GM21526 (cell line): ENCODE data around the gene MINDY4B.

Source experiments
- ATAC-seq: cut with Tn5 transposase; IDR thresholded peaks from one replicate; pipeline ENCODE4 v1.9.1; 2021; ENCODE audit warnings: moderate library complexity; ENCODE audit not compliant: unreplicated experiment, low FRiP score

The MINDY4B gene

DNA sequence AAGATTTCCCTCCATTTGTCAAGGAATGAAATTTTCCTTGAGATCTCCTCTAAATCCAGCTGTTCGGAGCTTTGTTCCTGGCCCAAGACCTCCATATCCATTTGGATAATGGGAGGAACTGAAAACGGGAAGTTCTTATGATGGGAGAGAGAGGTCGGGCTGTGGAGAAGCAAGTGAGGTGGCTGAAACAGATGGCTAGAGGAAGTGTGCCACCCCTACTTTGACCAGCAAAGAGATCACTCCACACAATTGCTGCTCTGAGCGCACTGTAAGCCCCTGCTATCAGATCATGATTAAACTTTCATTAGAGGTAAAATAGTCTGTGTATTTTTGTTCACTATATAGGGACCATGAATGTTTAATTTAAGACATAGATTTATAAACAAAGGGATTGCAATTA is at the start of gene MINDY4B:
Gene MINDY4B (minus strand): TSS at position 101 of the 400 bp plus-strand sequence. CDS start 0 bp downstream, at position 101.
- ATAC-seq, result no peak

DNA sequence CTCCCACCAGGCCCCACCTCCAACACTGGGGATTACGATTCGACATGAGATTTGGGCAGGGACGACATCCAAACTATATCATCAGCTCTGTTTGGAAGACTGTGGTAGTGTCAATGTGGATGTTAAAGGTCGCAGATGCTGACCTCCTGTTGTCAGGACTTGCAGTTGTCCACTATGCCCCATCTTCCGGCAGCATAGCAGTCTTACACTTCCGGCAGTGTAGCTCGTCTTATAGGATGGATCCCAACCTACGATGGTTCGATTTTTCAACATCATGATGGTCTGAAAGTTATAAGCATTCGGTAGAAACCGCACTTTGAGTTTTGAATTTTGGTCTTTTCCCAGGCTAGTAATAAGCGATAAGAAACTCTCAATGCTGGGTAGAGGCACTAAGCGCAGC is 46.7 kb upstream of the MINDY4B start:
- ATAC-seq, result no peak

DNA sequence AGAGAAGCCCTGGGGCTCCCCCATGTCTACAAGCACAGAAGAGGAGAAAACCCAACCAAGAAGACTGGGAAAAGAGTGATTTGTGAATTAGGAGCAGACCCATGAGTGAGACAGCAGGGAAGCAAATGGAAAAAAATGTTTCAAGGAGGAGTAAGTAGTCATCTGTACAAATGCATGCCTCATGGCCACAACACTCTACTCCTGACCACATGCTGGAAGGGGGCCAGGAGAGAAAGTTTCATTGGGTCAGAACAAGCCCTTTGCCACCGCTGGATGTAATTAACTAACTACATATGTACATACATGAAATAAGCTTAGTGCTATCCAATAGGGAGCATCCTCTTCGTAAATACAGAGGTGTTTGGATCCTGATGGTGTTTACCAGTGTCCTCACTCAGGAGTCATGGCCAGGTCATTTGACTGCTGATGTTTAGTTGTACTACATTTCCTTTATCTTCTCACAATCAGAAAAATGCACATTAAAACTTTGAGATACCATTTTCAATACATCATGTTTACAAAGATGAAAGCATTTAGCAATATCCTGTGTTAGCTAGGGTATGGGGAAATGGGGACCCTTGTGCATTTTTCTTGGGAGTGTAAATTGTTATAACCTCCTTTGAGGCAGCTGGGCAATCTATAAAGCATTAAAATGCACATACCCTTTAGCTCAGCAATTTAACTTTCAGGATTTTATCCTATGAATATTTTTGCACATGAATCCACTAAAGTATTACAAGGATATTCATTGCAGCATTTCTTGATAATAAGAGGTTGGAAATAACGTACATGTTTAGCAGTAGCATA is 40.2 kb upstream of the MINDY4B start:
- ATAC-seq, result no peak

DNA sequence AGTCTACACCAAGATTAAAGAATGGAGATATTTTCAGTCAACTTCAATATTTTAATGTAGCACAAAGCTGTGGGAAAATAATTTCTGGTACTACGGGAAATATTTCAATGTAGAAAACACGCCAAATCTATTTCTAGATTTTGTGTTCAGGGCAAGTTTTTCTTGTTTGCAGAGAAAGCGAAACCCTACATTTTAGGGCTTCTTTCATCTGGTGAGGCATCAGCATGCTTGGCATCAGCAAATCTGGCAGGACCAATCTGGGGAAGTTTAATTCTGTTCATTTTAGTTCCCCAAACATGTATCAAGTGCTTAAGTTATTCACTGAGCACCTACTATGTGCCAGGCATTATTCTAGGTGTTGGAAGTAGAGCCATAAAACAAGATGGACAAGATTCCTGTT is 37.0 kb upstream of the MINDY4B start:
- no peak for ATAC-seq

DNA sequence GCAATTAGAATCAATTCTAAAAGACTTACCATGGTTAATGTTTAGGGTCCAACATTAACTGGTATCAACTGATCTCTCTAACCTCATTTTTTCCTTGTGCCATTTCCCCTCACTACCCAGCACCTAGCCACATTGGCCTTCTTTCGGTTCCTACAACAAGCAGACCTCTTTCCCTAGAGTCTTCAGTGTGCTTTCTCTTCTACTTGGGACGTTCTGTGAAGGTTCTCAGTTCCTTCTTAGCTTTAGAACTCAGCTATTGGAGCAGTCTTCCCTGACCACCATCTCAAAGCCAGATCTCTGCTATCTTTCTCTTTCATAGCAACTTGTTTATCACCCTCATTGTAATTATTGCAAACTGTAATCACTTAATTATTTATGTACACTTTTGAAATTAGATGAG is 31.5 kb upstream of the MINDY4B start:
- peak; percentile 85 for ATAC-seq

DNA sequence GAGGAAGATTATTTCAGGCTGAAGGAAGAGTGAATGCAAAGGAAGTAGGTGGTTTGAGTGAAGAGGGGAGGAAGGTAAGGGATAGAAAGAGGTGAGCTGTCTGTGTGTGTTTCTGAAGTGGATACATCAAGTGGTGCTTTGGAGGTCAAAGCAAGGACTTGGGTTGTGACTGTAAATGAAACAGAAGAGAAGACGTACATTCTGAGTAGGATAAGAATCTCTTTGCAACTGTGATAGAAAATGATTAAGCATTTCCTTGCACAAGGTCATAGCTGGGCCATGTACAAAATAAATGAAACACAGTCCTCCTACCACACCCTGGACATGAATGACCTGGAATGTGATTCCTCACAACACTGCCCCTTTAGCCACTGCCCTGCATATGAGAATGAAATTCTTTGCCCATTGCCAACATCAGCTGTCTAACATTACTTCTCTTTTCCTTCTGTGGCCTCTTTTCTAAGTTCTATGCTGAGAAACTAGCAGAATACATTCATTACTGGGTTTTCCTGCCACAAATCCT is 28.3 kb upstream of the MINDY4B start:
- no peak for ATAC-seq

DNA sequence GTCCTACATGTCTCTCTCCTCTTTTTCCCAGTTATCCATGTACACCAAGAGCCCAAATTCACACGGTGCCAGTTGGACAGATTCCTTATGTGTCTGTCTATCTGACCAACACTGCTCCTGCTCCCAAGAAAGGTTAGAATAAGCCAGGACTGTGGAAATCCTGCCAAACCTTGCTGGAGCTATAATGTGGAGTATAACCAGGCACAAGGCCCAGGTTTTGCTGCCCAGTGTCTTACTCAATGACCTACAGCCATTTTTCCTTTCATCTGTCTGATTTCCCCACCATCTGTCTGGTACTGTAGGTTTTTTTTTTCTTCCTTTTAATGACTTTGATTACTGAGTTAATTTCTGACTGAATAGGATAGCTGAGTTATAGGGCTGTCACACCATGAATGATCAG is 26.5 kb upstream of the MINDY4B start:
- no peak for ATAC-seq

DNA sequence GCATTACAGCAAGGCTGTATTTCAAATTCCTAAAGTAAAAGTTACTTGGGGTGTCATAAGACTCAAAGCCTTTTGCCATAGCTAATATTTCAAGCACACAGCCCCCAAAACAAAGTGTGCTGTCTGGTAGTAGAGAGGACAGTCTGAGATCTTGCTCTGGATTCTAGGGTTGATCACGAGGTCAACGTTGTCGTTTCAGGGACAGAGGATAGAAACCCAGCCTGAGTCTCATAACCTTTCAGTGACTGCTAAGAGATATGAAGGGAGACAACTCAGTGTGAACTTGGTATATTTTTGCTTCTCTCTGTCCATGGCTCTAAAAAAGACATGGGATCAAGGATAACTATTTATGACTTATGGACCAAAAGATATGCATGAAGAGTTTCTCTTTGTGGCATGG is 25.6 kb upstream of the MINDY4B start:
- no peak for ATAC-seq

DNA sequence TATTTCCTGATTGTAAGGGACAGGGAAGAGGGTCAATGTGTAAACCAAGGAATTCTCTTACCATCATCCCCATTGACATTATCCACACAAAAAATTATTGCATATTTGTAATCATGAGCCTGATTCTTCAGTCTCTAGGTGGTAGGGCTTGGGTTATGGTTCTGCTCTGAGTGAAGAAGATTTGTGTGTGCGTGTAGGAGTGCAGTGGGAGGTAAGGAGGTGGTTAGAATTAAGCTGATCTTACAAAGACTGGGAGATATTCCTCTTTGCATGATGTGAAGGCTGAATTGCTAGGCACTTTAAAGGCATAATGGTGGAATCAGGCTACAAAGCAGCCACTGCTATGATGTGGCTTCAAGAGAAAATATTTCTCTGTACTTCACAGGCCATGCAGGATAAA is 23.0 kb upstream of the MINDY4B start:
- ATAC-seq, result no peak

DNA sequence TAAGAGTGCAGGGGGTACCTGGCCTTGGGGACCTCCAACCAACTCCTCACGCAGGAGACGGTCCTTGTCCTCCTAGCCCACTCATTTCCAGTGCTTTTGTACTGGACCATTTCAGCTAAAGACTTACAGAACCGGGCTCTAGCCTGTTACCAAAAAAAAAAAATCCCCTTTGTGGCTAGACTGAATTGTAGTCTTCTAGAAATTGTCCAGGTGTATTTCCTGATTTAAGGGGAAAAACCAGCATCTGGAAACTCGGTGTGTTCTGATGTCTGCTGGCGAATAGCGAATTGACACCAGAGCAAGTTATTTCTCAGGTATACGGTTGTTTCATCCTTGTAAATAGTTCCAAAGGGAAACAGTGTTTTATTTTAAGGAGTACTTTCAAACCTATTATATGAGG is 21.1 kb upstream of the MINDY4B start:
- no peak for ATAC-seq

DNA sequence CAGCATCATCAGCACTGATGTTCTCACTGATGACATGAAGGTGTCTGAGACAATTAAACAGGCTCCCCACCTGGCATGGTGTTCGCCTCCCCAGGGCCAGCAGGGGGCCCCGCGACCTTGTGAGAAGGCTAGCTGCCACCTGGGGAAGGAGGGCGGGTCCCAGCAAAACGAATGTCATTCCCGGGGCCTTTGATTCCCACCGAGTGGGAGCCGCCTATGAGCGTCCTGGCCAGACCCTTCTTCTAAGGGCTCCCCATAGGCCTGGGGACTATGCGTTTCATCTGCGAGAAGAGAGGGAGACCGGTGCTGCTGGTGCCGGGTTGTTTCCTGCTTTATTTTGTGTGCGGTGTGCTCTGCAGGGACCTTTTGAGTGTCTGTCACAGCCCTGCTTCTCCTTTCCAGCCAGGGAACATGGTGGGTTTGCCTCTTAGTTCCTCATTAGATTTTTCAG is 20.5 kb upstream of the MINDY4B start:
- peak; percentile 94 for ATAC-seq

DNA sequence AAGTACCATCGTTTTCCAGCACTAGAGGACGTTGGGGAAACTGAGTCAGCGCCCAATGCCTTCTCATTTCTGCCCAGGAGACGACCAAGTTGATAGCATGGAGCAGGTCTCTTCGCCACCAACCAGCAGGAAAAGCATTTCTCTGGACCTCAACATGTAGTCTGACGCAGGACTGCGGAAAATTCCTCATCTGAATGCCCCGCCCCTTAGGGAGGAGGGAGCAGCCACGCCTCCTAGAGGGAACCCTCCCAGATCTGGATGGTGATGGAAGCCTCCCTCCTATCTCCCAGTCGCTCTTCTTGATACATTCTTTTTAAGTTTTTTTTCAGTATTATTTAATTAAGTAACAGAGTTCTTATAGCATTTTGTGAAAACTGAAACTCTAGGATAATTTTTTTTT is 17.4 kb upstream of the MINDY4B start:
- ATAC-seq, result no peak

DNA sequence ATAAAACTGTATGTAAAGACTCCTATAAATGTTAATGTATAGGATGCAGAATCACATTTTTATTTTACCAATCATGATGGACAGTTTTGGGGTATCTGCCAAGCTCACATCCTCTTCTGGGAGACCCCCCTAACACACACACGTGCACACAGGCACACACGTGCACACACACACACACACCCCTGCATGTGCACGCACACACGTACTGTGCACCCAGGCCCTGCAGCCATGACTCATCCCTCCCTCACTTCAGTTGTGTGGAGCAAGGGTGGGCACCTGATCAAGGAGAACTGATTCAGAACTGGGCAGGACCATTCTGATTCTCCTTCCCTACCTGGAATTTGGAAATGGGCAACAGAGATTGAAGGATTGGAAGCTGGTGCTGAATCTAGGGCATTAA is 16.0 kb upstream of the MINDY4B start:
- no peak for ATAC-seq

DNA sequence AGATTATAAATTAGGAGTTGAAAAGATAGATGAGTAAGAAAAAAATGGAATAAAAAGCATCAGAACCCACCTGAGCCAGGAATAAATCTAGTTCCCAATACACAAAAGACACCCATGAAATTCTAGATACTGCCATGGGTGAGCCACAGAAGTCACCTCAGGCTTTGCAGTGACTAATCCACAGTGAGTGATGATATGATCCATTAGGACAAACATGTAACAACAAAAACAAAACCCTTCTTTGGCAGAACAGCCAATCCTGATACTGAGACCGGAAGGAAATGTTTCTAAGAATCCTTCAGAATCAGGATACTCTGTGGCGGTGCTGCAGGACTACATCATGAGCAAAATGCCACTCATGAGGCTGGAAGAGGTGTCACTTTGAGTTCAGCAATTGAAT is 15.0 kb upstream of the MINDY4B start:
- ATAC-seq, result no peak

DNA sequence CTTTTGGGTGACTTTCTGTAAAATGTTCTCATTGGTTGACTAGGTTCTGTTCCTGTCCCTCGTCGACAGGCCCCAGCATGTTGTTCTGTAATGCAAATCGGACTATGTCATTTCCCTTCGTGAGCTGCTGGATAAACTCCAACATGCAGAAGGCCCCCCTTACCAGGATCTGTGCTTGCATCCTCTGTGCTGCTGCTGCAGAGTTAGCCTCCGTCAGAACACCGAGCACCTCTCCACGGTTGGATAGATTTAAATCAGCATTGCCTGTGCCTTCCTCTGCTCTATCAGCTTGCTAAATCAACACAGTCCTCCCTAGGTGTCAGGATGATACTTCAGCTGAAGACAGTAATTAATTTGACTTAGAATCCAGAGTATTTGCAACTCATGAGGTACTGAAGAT is 12.7 kb upstream of the MINDY4B start:
- no peak for ATAC-seq

DNA sequence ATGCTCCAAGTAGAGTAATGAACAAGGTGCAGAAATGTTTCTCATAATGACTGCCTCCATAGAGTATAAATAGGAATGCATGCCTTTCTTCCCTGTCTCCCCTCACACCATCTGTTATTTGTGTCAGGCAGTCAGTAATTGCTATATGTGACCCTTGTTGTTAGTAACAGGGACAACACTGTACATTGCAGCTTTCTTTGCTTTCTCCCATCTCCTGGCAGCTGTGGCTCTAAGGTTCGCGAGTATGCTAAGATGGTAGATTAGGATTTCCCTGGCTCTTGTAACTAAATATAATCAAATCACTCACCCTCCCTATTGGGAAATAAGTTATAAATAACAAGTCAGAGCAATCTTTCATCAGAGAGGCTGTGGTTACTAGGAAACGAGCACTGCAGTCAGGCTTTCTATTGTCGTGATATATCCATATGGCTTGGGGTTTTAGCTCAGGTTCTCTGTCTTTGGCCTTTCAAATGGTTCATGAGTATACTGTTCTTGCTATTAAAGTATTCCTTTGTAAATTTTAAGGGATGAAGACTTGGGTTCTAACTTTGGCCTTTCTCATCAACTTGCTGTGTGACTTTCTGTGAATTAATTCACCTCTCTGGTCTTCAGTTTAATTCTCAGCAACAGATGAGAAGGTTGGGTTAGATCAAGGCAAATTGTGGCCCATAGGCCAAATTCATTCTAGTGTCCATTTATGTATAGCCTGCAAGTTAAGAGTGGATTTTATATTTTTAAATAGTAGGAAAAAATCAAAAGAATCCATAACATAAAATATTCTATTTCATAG is 8.1 kb upstream of the MINDY4B start:
- no peak for ATAC-seq

DNA sequence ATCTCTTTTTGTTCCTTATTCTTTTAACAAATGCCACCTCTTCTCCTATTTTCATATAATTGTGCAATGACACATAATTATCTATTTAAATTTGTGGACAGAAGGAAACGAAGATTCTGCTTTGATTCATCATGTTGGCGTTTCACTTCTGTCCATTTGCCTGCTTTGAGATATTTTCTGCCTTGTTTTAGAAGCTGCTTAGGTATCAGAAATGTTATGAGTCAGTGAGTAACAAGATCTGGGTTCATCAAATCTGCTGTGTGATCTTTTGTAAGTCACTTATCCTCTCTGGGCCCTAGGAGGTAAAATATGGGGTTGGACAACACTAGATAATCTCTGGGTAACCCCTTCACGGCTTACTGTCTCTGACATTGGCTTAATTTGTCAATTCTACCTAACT is 7.3 kb upstream of the MINDY4B start:
- peak; percentile 77 for ATAC-seq

DNA sequence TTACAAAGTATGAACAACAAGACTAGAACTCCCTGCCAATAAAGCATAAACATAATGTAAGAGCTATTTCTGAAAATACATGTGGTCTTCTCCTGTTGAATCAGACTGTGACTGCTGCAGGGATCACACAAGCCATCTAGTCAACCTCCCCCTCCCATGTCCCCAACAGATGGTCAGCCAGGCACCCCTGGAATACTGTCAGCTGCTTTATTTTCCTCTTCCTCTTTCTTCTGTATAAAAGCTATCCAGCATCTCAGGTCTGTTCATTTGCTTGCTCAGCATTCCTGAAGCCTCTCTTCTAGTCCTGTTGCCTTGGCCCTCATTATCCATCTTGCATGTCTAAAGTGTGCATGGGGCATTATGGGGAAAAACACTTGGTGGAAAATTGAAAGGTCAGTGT is 6.5 kb upstream of the MINDY4B start:
- ATAC-seq, result no peak

DNA sequence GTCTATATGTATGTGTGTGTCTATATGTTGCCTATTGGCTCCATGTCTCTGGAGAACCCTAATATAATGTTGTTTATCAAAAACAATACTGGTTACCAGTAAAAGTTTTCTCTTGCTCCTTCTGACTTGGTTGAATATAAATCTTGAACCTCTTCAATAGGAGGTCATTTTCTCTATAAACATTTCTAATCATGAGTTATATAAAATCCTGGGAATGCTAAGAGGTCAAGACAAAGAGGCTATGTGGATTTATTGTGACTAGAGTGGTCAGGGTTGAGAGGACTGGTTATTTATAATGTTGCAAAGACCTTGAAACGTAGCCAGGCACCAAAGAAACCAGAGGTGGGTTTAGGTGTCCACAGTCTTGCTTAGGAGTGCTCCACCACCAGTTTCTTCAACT is 1.2 kb upstream of the MINDY4B start:
- ATAC-seq, result no peak

DNA sequence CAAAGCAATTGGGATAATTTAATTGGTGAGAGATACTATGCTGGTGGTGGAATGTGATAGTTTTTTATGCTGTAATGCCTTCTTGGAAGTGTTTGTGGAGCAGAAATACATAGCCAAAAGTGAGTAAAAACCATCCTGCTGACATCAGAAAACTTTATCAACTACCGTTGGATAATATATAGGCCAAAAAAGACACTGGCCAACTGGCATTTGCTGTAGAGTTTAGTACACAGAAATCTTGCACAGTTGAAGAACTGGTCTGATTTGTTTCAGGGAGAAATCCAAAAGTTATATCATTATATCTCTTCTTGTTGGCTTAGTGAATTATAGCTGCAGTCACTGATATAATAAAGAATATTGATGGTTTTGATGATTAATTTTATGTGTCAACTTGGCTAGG is 507 bp upstream of the MINDY4B start:
- no peak for ATAC-seq

DNA sequence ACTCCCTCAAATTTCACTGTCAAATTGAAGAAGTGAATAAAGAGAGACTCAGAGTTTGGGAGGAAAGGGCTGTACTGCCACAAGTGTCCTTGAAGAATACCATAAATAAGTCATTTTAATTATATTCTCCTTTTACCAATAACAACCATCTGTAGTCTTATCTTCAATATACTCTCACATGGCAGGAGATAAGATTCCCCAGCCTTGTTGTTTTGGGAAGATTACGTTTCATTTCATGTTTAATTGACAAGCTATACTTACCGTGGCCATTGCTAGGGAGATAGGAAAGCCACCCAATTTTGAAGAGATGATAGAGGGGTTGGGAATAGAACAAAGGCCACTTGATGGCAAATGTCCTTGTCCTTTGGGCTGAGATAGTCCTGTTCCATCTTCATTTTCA is 2.3 kb downstream of the MINDY4B start:
- ATAC-seq, result no peak

DNA sequence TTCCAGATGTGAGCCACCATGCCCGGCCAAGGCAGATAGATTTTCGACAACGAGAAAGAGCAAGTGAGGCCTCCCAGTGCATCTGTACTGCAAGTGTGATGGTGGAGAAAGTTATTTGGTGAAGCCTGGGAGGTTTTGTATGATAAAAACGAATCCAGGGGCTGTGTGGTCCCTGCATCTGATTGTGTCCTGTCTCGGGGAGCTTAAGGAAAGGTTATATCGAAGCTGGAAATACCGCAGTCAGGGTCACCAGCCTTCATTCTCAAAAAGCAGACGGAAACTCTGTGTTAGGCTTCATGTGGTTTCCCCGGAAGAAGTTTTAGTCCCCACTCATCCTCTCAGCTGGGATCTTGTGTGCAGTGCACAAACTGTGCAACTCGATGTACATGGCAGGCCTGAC is 3.4 kb downstream of the MINDY4B start:
- no peak for ATAC-seq
